ENCODE data around the gene MRGPRG.

Gene MRGPRG

DNA sequence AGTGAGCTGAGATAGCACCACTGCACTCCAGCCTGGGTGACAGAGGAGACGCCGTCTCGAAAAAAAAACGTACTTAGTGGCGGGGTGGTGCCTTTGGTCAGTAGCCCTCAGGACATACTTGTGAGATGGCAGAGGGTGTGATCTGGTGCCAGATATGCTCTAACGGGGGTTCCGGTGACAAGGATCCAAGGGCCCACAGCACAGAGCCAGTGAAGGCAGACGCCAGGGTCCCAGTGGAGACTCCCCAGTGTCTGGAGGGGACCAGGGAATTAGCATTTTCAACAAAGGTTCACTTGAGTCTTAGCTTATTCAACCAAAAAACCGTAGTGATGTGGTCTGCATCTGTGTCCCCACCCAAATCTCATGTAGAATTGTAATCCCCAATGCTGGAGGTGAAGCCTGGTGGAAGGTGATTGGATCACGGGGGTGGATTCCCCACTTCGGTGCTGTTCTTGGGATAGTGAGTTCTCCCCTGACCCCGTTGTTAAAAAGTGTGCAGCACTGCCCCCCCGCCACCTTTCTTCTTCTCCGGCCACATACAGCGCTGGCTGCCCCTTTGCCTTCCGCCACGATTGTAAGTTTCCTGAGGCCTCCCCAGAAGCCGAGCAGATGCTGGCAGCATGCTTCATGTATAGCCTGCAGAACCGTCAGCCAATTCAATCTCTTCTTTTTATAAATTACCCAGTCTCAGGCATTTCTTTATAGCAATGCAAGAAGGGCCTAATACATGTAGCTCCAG is 26.9 kb downstream of the MRGPRG start:
- no peak for TF ChIP-seq EZH2phosphoT487 (IDR thresholded peaks at IDR 0.05; ENCODE audit: borderline replicate concordance)
- TF ChIP-seq, protein P1, sequence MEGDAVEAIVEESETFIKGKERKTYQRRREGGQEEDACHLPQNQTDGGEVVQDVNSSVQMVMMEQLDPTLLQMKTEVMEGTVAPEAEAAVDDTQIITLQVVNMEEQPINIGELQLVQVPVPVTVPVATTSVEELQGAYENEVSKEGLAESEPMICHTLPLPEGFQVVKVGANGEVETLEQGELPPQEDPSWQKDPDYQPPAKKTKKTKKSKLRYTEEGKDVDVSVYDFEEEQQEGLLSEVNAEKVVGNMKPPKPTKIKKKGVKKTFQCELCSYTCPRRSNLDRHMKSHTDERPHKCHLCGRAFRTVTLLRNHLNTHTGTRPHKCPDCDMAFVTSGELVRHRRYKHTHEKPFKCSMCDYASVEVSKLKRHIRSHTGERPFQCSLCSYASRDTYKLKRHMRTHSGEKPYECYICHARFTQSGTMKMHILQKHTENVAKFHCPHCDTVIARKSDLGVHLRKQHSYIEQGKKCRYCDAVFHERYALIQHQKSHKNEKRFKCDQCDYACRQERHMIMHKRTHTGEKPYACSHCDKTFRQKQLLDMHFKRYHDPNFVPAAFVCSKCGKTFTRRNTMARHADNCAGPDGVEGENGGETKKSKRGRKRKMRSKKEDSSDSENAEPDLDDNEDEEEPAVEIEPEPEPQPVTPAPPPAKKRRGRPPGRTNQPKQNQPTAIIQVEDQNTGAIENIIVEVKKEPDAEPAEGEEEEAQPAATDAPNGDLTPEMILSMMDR (conservative IDR thresholded peaks at IDR 0.05; ENCODE audit: low read length): no peak

DNA sequence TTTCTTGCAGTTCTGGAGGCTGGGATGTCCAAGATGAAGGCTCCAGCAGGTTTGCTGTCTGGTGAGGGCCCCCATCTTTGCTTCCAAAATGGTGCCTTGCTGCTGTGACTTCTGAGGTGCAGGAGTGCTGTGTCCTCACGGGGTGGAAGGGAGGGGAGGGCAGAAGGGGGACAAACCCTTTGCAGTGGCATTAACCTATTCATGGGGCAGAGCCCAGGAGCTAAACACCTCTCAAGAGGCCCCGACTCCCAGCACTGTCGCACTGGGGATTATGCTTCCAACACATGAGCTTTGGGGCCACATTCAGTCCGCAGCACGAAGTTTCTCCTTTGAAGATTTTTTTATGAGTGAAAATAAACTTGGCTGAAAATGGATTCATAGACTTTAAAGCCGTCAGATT is 28.0 kb downstream of the MRGPRG start:
- H3K4me3 ChIP-seq (ENCODE audit: low read length, poor library complexity, severe bottlenecking): no peak overlapping the region
- no peak overlapping the region for H3K4me2 ChIP-seq (ENCODE audit: low read depth, low read length, poor library complexity, severe bottlenecking)
- no peaks in the 10 kb centered on the region for H3K36me3 ChIP-seq (ENCODE audit: insufficient read depth, low read length)
- no peaks in the 10 kb centered on the region for H4K20me1 ChIP-seq (ENCODE audit: insufficient read depth, low read length, poor library complexity, severe bottlenecking)
- TF ChIP-seq, protein P1 (conservative IDR thresholded peaks at IDR 0.05; ENCODE audit: low read length): no peak
- no peak for TF ChIP-seq EZH2phosphoT487 (IDR thresholded peaks at IDR 0.05; ENCODE audit: borderline replicate concordance)
- no peaks in the 10 kb centered on the region for H3F3A ChIP-seq (ENCODE audit: low read depth)
- no peaks in the 10 kb centered on the region for H3K4me1 ChIP-seq (ENCODE audit: insufficient read depth, low read length, poor library complexity, severe bottlenecking)
- H3K27me3 ChIP-seq (ENCODE audit: insufficient read depth, low read length, poor library complexity, severe bottlenecking): no peaks in the 10 kb centered on the region
- H3K9me3 ChIP-seq (ENCODE audit: insufficient read depth, low read depth, low read length): no peaks in the 10 kb centered on the region
- no peak overlapping the region for H2AFZ ChIP-seq (ENCODE audit: low read length)
- H3K9me2 ChIP-seq (replicated peaks; ENCODE audit: low read depth, low read length): no peaks in the 10 kb centered on the region
- H3K79me2 ChIP-seq (ENCODE audit: insufficient read depth, low read length): no peaks in the 10 kb centered on the region
- no peak overlapping the region for H3K9ac ChIP-seq (ENCODE audit: low read depth, low read length, poor library complexity, severe bottlenecking)

More for the DNA sequence above, 26.9 kb downstream of the MRGPRG start:
- H4K20me1 ChIP-seq (ENCODE audit: insufficient read depth, low read length, poor library complexity, severe bottlenecking): no peaks in the 10 kb centered on the region
- no peaks in the 10 kb centered on the region for H3F3A ChIP-seq (ENCODE audit: low read depth)
- no peak overlapping the region for H3K9ac ChIP-seq (ENCODE audit: low read depth, low read length, poor library complexity, severe bottlenecking)
- H3K9me2 ChIP-seq (replicated peaks; ENCODE audit: low read depth, low read length): no peaks in the 10 kb centered on the region
- no peaks in the 10 kb centered on the region for H3K4me1 ChIP-seq (ENCODE audit: insufficient read depth, low read length, poor library complexity, severe bottlenecking)
- no peak overlapping the region for H3K4me2 ChIP-seq (ENCODE audit: low read depth, low read length, poor library complexity, severe bottlenecking)
- no peak overlapping the region for H2AFZ ChIP-seq (ENCODE audit: low read length)
- H3K4me3 ChIP-seq (ENCODE audit: low read length, poor library complexity, severe bottlenecking): no peak overlapping the region
- H3K79me2 ChIP-seq (ENCODE audit: insufficient read depth, low read length): no peaks in the 10 kb centered on the region
- no peaks in the 10 kb centered on the region for H3K27me3 ChIP-seq (ENCODE audit: insufficient read depth, low read length, poor library complexity, severe bottlenecking)
- no peaks in the 10 kb centered on the region for H3K36me3 ChIP-seq (ENCODE audit: insufficient read depth, low read length)
- no peaks in the 10 kb centered on the region for H3K9me3 ChIP-seq (ENCODE audit: insufficient read depth, low read depth, low read length)

DNA sequence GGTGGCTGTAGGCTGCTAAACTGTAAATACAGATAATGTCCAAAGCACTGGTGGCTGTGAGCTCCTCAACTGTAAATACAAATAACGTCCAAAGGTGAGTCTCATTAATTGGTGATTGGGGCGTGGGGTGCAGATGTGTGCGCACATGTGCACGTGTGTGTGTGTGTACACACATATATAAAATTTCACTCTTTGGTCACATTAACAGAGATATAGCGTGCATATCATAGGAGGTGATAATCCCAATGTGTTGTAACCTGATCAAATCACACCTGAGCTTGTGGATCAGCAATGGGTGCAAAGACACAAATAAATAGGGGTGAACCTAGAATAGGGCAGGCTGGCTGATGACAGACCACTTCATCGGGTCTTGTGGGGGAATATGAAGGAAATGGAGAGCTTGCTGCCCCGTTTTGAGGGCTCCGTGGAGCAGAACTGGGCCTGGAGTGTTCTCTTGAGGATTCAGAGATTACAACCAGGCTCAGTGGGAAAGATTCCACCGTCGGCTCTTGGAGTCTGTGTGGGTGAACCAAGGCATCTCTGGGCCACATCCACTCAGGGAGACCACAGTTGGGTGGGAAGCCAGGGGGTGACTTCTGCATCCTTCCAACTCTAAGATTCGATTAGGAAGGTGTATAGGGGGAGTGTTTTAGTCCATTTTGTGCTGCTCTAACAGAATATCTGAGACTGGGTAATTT is 28.6 kb downstream of the MRGPRG start:
- no peaks in the 10 kb centered on the region for H3K9me2 ChIP-seq (replicated peaks; ENCODE audit: low read depth, low read length)
- no peaks in the 10 kb centered on the region for H3K9me3 ChIP-seq (ENCODE audit: insufficient read depth, low read depth, low read length)
- no peak overlapping the region for H2AFZ ChIP-seq (ENCODE audit: low read length)
- TF ChIP-seq EZH2phosphoT487 (IDR thresholded peaks at IDR 0.05; ENCODE audit: borderline replicate concordance): no peak
- TF ChIP-seq, protein P1 (conservative IDR thresholded peaks at IDR 0.05; ENCODE audit: low read length): no peak
- no peak overlapping the region for H3K9ac ChIP-seq (ENCODE audit: low read depth, low read length, poor library complexity, severe bottlenecking)
- no peaks in the 10 kb centered on the region for H4K20me1 ChIP-seq (ENCODE audit: insufficient read depth, low read length, poor library complexity, severe bottlenecking)
- no peak overlapping the region for H3K4me2 ChIP-seq (ENCODE audit: low read depth, low read length, poor library complexity, severe bottlenecking)
- no peaks in the 10 kb centered on the region for H3K27me3 ChIP-seq (ENCODE audit: insufficient read depth, low read length, poor library complexity, severe bottlenecking)
- H3K79me2 ChIP-seq (ENCODE audit: insufficient read depth, low read length): no peaks in the 10 kb centered on the region
- H3F3A ChIP-seq (ENCODE audit: low read depth): no peaks in the 10 kb centered on the region
- no peaks in the 10 kb centered on the region for H3K36me3 ChIP-seq (ENCODE audit: insufficient read depth, low read length)
- no peak overlapping the region for H3K4me3 ChIP-seq (ENCODE audit: low read length, poor library complexity, severe bottlenecking)
- no peaks in the 10 kb centered on the region for H3K4me1 ChIP-seq (ENCODE audit: insufficient read depth, low read length, poor library complexity, severe bottlenecking)

Measured in Loucy (cell line).